Measurements from ENCODE around the gene ZFP91. TPM values are rescaled to one million over a fixed set of nuclear protein-coding genes. Genes with fewer than 3 reads are reported as not detected.

ZFP91 gene
- total and polyA plus RNA-seq, 2 donors (not counting 3 experiments of a cell fraction or from before 2014, with no cell fraction given): 20.2 to 52.0 TPM

- POLR2A ChIA-PET: no interaction called here
- BruUV-seq (replicated peaks): no TSS peak
Observed at GRCh38 chr11:58650496-58650895, 71.6 kb downstream of the ZFP91 start.

GRCh38 chr11:58652726-58653280, 73.9 kb downstream of the ZFP91 start:
- Histone ChIP-seq H3K9me1 (replicated peaks; ENCODE audit: control insufficient read depth, extremely low read depth, insufficient read depth, low read length) (no peaks in the 10 kb centered on the region), H3K4me3 (replicated peaks in 1 of 3; ENCODE audit: insufficient read depth in 1 of 3, low read depth in 1 of 3, low read length in 3 of 3) (no peak overlapping the region), H3K79me2 (ENCODE audit: control insufficient read depth, insufficient read depth, low read length) (no peaks in the 10 kb centered on the region), H4K20me1 (replicated peaks; ENCODE audit: control insufficient read depth, extremely low read depth, insufficient read depth, low read length) (no peaks in the 10 kb centered on the region), H3K9ac (replicated peaks; ENCODE audit: extremely low read depth, insufficient read depth, low read length) (no peak overlapping the region), H3K27me3 (ENCODE audit: control insufficient read depth in 2 of 2, insufficient read depth in 2 of 2, low read length in 2 of 2) (peaks cover 5 to 24% of the 10 kb centered on the region in 2 experiments), H3K4me2 (ENCODE audit: insufficient read depth, low read length) (no peak overlapping the region), H3K4me1 (ENCODE audit: control insufficient read depth, extremely low read depth, insufficient read depth, low read length) (no peaks in the 10 kb centered on the region), H3K9me3 (replicated peaks; ENCODE audit: control insufficient read depth, insufficient read depth, low read length) (no peaks in the 10 kb centered on the region), H2AFZ (ENCODE audit: low read depth, low read length) (no peak overlapping the region), H3K27ac (ENCODE audit: insufficient read depth, low read depth, low read length) (no peak overlapping the region), H3K36me3 (ENCODE audit: control insufficient read depth in 2 of 2, extremely low read depth in 1 of 2, insufficient read depth in 2 of 2, low read length in 2 of 2) (no peaks in the 10 kb centered on the region)
- dilution Hi-C loops (cut with MboI; ENCODE audit: extremely low pct_ligation_motif_present, low sequenced_read_pairs) (no loop called here), intact Hi-C loops (cut with micrococcal nuclease) (no loop called here)
- ChIA-PET CTCF (interaction anchor here (1.0 to 1.8 kb wide), 10 partner anchors 15 to 506 kb away, joined by 3 to 17 read pairs (median 6); partner anchors contain the start of gene FAM111A), POLR2A (no interaction called here)
- FAIRE-seq (no peak), DNase-seq (ENCODE audit: low read depth, low spot score) (no peak)
- no TSS peak for BruUV-seq (replicated peaks)
- no peak for TF ChIP-seq CTCF (IDR thresholded peaks at IDR 0.05; ENCODE audit: extremely low read depth in 1 of 2, insufficient read depth in 1 of 2, low read depth in 1 of 2, low read length in 2 of 2)
- no peak for TF ChIP-seq MAX (IDR thresholded peaks at IDR 0.05; ENCODE audit: insufficient read depth, insufficient read length)
- no peak for TF ChIP-seq POLR2AphosphoS5 (IDR thresholded peaks at IDR 0.05; ENCODE audit: insufficient read depth, low read depth, low read length)
- no peak for TF ChIP-seq JUN (IDR thresholded peaks at IDR 0.05; ENCODE audit: borderline replicate concordance, insufficient read depth, insufficient read length, low read depth)
- TF ChIP-seq MYC (IDR thresholded peaks at IDR 0.05; ENCODE audit: low read depth, low read length): no peak
- TF ChIP-seq GATA2 (IDR thresholded peaks at IDR 0.05; ENCODE audit: insufficient read depth, insufficient read length, low read depth, low read length): no peak
- TF ChIP-seq EZH2 (IDR thresholded peaks at IDR 0.05; ENCODE audit: borderline replicate concordance, low read depth, low read length, severe bottlenecking): no peak
- no peak for TF ChIP-seq FOS (IDR thresholded peaks at IDR 0.05; ENCODE audit: borderline replicate concordance, insufficient read depth, low read length)
- no peak for TF ChIP-seq POLR2A (IDR thresholded peaks at IDR 0.05; ENCODE audit: low read depth, low read length)

More at GRCh38 chr11:58650496-58650895, 71.6 kb downstream of the ZFP91 start:
- no peak overlapping the region for H3K27ac ChIP-seq (ENCODE audit: insufficient read depth, low read depth, low read length)
- TF ChIP-seq MYC (IDR thresholded peaks at IDR 0.05; ENCODE audit: low read depth, low read length): no peak
- no peak overlapping the region for H3K4me2 ChIP-seq (ENCODE audit: insufficient read depth, low read length)
- H3K4me1 ChIP-seq (ENCODE audit: control insufficient read depth, extremely low read depth, insufficient read depth, low read length): no peaks in the 10 kb centered on the region
- intact Hi-C loops (cut with micrococcal nuclease): no loop called here
- H4K20me1 ChIP-seq (replicated peaks; ENCODE audit: control insufficient read depth, extremely low read depth, insufficient read depth, low read length): no peaks in the 10 kb centered on the region
- dilution Hi-C loops (cut with MboI; ENCODE audit: extremely low pct_ligation_motif_present, low sequenced_read_pairs): no loop called here
- H3K4me3 ChIP-seq (replicated peaks in 1 of 3; ENCODE audit: insufficient read depth in 1 of 3, low read depth in 1 of 3, low read length in 3 of 3): no peak overlapping the region
- peaks cover 4 to 22% of the 10 kb centered on the region in 2 experiments for H3K27me3 ChIP-seq (ENCODE audit: control insufficient read depth in 2 of 2, insufficient read depth in 2 of 2, low read length in 2 of 2)
- H3K9me1 ChIP-seq (replicated peaks; ENCODE audit: control insufficient read depth, extremely low read depth, insufficient read depth, low read length): no peaks in the 10 kb centered on the region
- no peaks in the 10 kb centered on the region for H3K36me3 ChIP-seq (ENCODE audit: control insufficient read depth in 2 of 2, extremely low read depth in 1 of 2, insufficient read depth in 2 of 2, low read length in 2 of 2)
- H3K9me3 ChIP-seq (replicated peaks; ENCODE audit: control insufficient read depth, insufficient read depth, low read length): no peaks in the 10 kb centered on the region
- no peak for FAIRE-seq
- CTCF ChIA-PET: interaction anchor here (0.9 to 2.4 kb wide), 3 partner anchors 21 to 507 kb away, joined by 3 to 7 read pairs (median 3); no protein-coding TSS in a partner anchor
- no peak overlapping the region for H2AFZ ChIP-seq (ENCODE audit: low read depth, low read length)
- H3K79me2 ChIP-seq (ENCODE audit: control insufficient read depth, insufficient read depth, low read length): no peaks in the 10 kb centered on the region
- DNase-seq (ENCODE audit: low read depth, low spot score): no peak
- no peak overlapping the region for H3K9ac ChIP-seq (replicated peaks; ENCODE audit: extremely low read depth, insufficient read depth, low read length)

All from endothelial cell of umbilical vein (primary cell).